Activated effector memory CD4-positive, alpha-beta T cell treated with Interleukin-2 at 50 U/mL for 16 hours (primary cell): ENCODE results near the gene TMEM116.

Experiments used
- DNase-seq: peaks from one replicate; pipeline ENCODE4 v3.0.0-alpha.2; 2020

TMEM116 gene

GRCh38 chr12:111887926-111888745, 124.8 kb downstream of the TMEM116 start:
- DNase-seq: no peak

- no peak for DNase-seq
Observed at GRCh38 chr12:111886662-111887545, 126.1 kb downstream of the TMEM116 start.

GRCh38 chr12:111881716-111882115, 131.2 kb downstream of the TMEM116 start:
- no peak for DNase-seq
